SK-N-SH treated with all-trans-retinoic acid at 6 μM for 48 hours (cell line): ENCODE results near the gene TAF13.

Experiments used
- ARNTL ChIP-seq: fragments of 450-650 bp; formaldehyde crosslinking; IDR thresholded peaks from 2 replicates; pipeline ENCODE4 v1.5.0; 2020; ENCODE audit warnings: low read depth, mild to moderate bottlenecking, moderate library complexity, borderline replicate concordance
- CREB5 ChIP-seq: fragments of 250-450 bp; sonication (Bioruptor Pico); IDR thresholded peaks from 2 replicates; pipeline ENCODE4 v1.5.1; 2020; ENCODE audit warnings: low read depth, mild to moderate bottlenecking, moderate library complexity
- CSDC2 ChIP-seq: fragments of 250-450 bp; sonication (Bioruptor Pico); IDR thresholded peaks from 2 replicates; pipeline ENCODE4 v1.5.0; 2020; ENCODE audit warnings: mild to moderate bottlenecking, moderate library complexity
- RARB ChIP-seq: fragments of 250-450 bp; sonication (Bioruptor Pico); IDR thresholded peaks from 2 replicates; pipeline ENCODE4 v1.8.0; 2021; ENCODE audit warnings: mild to moderate bottlenecking, moderate library complexity
- TOX ChIP-seq: fragments of 250-450 bp; sonication (Bioruptor Pico); IDR thresholded peaks from 2 replicates; pipeline ENCODE4 v1.8.0; 2021; ENCODE audit warnings: mild to moderate bottlenecking, moderate library complexity, borderline replicate concordance
- ZFP3 ChIP-seq: fragments of 250-450 bp; sonication (Bioruptor Pico); IDR thresholded peaks from 2 replicates; pipeline ENCODE4 v1.5.0; 2020; ENCODE audit warnings: mild to moderate bottlenecking, moderate library complexity
- ZFP30 ChIP-seq: fragments of 450-650 bp; formaldehyde crosslinking; IDR thresholded peaks from 2 replicates; pipeline ENCODE4 v1.5.0; 2022; ENCODE audit warnings: mild to moderate bottlenecking, moderate library complexity
- ZNF565 ChIP-seq: fragments of 450-650 bp; formaldehyde crosslinking; conservative IDR thresholded peaks from 2 replicates; pipeline ENCODE4 v1.5.0; 2020; ENCODE audit warnings: low read depth, mild to moderate bottlenecking, moderate library complexity
- ZNF70 ChIP-seq: fragments of 450-650 bp; formaldehyde crosslinking; IDR thresholded peaks from 2 replicates; pipeline ENCODE4 v1.5.0; 2020; ENCODE audit warnings: mild to moderate bottlenecking, moderate library complexity
- TF ChIP-seq, protein P1 (sequence below): fragments of 250-450 bp; sonication (Bioruptor Pico); IDR thresholded peaks from 2 replicates; pipeline ENCODE4 v1.8.0; 2020; ENCODE audit warnings: mild to moderate bottlenecking, moderate library complexity, borderline replicate concordance

- TF ChIP-seq RARB (CRISPR knock-in tag), result no peak
- TF ChIP-seq TOX (CRISPR knock-in tag), result no peak
- no peak for TF ChIP-seq ZNF565 (CRISPR knock-in tag)
- TF ChIP-seq ZFP3 (CRISPR knock-in tag), result no peak
- no peak for TF ChIP-seq ARNTL (CRISPR knock-in tag)
- no peak for TF ChIP-seq ZFP30 (CRISPR knock-in tag)
- no peak for TF ChIP-seq CSDC2 (CRISPR knock-in tag)
- no peak for TF ChIP-seq ZNF70 (CRISPR knock-in tag)
- TF ChIP-seq, protein P1, sequence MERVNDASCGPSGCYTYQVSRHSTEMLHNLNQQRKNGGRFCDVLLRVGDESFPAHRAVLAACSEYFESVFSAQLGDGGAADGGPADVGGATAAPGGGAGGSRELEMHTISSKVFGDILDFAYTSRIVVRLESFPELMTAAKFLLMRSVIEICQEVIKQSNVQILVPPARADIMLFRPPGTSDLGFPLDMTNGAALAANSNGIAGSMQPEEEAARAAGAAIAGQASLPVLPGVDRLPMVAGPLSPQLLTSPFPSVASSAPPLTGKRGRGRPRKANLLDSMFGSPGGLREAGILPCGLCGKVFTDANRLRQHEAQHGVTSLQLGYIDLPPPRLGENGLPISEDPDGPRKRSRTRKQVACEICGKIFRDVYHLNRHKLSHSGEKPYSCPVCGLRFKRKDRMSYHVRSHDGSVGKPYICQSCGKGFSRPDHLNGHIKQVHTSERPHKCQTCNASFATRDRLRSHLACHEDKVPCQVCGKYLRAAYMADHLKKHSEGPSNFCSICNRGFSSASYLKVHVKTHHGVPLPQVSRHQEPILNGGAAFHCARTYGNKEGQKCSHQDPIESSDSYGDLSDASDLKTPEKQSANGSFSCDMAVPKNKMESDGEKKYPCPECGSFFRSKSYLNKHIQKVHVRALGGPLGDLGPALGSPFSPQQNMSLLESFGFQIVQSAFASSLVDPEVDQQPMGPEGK (CRISPR knock-in tag), result no peak
- TF ChIP-seq CREB5, result no peak
Observed at GRCh38 chr1:109050228-109050995, 25.4 kb downstream of the TAF13 start.
